PC-9 (cell line): ENCODE data around the gene RNF31. TPM values are rescaled to one million over a fixed set of nuclear protein-coding genes. Genes with fewer than 3 reads are reported as not detected.
"Not testable (repeated sequence)": the region's sequence is repeated elsewhere in the genome, so short reads cannot be mapped to it uniquely, and the experiment has no call there.

Source experiments
- BruUV-seq: library from RNA; stranded (reverse); fragments of 400-500 nt; replicated peaks from 2 replicates; lab custom pipeline; 2021; lab: Mats Ljungman, UMichigan
- CTCF ChIA-PET: fragments of 300-600 bp; sonication (Branson Sonifier 250); formaldehyde crosslinking; loops from one replicate; lab custom pipeline; 2022; ENCODE audit warnings: antibody characterized with exemption; lab: Charles Lee
- POLR2A ChIA-PET: fragments of 300-600 bp; sonication (Branson Sonifier 250); formaldehyde crosslinking; loops from one replicate; lab custom pipeline; 2022; ENCODE audit warnings: antibody characterized with exemption; ENCODE audit not compliant: unreplicated experiment; lab: Charles Lee
- DNase-seq, 2 experiments: peaks; one replicate each; pipeline versions ENCODE4 v3.0.0 to v3.0.0-alpha.2; 2015 to 2022; ENCODE audit warnings: mixed read lengths in 1 of 2
- H2AFZ ChIP-seq: fragments of 200-600 bp; sonication (generic); 2 replicates; pipeline ENCODE4 v1.8.1; 2017; ENCODE audit warnings: antibody characterized with exemption
- H3F3A ChIP-seq: fragments of 200-600 bp; sonication (generic); 2 replicates; pipeline ENCODE4 v1.8.1; 2017; ENCODE audit warnings: antibody characterized with exemption, mild to moderate bottlenecking, low read depth; ENCODE audit not compliant: insufficient read depth
- H3K27ac ChIP-seq: fragments of 200-600 bp; sonication (generic); 2 replicates; pipeline ENCODE4 v1.6.1; 2016; ENCODE audit warnings: mixed run types
- H3K27me3 ChIP-seq: fragments of 200-600 bp; sonication (generic); 2 replicates; pipeline ENCODE4 v1.6.1; 2016; ENCODE audit warnings: low read depth, mixed run types; ENCODE audit not compliant: insufficient read depth
- H3K36me3 ChIP-seq: fragments of 200-600 bp; sonication (generic); 2 replicates; pipeline ENCODE4 v1.6.1; 2016; ENCODE audit warnings: low read depth, mixed run types
- H3K4me1 ChIP-seq: fragments of 200-600 bp; sonication (generic); replicated peaks from 2 replicates; pipeline ENCODE4 v1.6.1; 2016; ENCODE audit warnings: mixed run types; ENCODE audit not compliant: insufficient read depth
- H3K4me2 ChIP-seq: fragments of 200-600 bp; sonication (generic); 2 replicates; pipeline ENCODE4 v1.6.1; 2017; ENCODE audit warnings: mixed run types
- H3K4me3 ChIP-seq: fragments of 200-600 bp; sonication (generic); 2 replicates; pipeline ENCODE4 v1.6.1; 2016; ENCODE audit warnings: mixed run types
- H3K79me2 ChIP-seq: fragments of 200-600 bp; sonication (generic); 2 replicates; pipeline ENCODE4 v1.6.1; 2017; ENCODE audit warnings: low read depth, mixed run types
- H3K9me2 ChIP-seq: fragments of 200-600 bp; sonication (generic); 2 replicates; pipeline ENCODE4 v1.8.1; 2017; ENCODE audit warnings: mild to moderate bottlenecking; ENCODE audit not compliant: insufficient read depth
- H3K9me3 ChIP-seq: fragments of 200-600 bp; sonication (generic); 2 replicates; pipeline ENCODE4 v1.8.1; 2016; ENCODE audit warnings: low read depth; ENCODE audit not compliant: insufficient read depth
- H4K20me1 ChIP-seq: fragments of 200-600 bp; sonication (generic); 2 replicates; pipeline ENCODE4 v1.8.1; 2017; ENCODE audit not compliant: insufficient read depth
- CTCF ChIP-seq: fragments of 200-600 bp; sonication (generic); conservative IDR thresholded peaks from 2 replicates; pipeline ENCODE4 v1.6.1; 2017; ENCODE audit warnings: mixed run types, antibody characterized with exemption, mild to moderate bottlenecking, moderate library complexity
- EZH2 ChIP-seq: fragments of 200-600 bp; sonication (generic); IDR thresholded peaks from 2 replicates; pipeline ENCODE4 v1.8.0; 2017; ENCODE audit warnings: antibody characterized with exemption, low read depth
- intact Hi-C: fragments of 100-400 bp; cut with micrococcal nuclease; formaldehyde crosslinking; loops from one replicate; pipeline ENCODE4 v1.10.0; 2022; ENCODE audit not compliant: unreplicated experiment
- total RNA-seq: library from RNA; stranded (reverse); gene quantifications from 2 replicates; pipeline ENCODE4 v1.2.3, GENCODE V29; 2021

RNF31 gene
- total RNA-seq, 1 experiment from 2014 or later = 44.6 TPM

- CTCF ChIA-PET = no interaction called here
- TF ChIP-seq CTCF = no peak
- no peak for TF ChIP-seq EZH2
- intact Hi-C loops = no loop called here
- no peaks in the 10 kb centered on the region for H3K4me1 ChIP-seq
- H3K79me2 ChIP-seq = no peaks in the 10 kb centered on the region
- no peaks in the 10 kb centered on the region for H4K20me1 ChIP-seq
- no peak overlapping the region for H3K27ac ChIP-seq
- H3K27me3 ChIP-seq = no peaks in the 10 kb centered on the region
- no peak overlapping the region for H2AFZ ChIP-seq
- no peaks in the 10 kb centered on the region for H3F3A ChIP-seq
- no peaks in the 10 kb centered on the region for H3K9me3 ChIP-seq
- no TSS peak for BruUV-seq
- no peak overlapping the region for H3K4me2 ChIP-seq
- no peaks in the 10 kb centered on the region for H3K9me2 ChIP-seq
- DNase-seq = no peak
- POLR2A ChIA-PET = no interaction called here
- no peak overlapping the region for H3K4me3 ChIP-seq
- H3K36me3 ChIP-seq = no peaks in the 10 kb centered on the region
These were observed 44.8 kb upstream of the RNF31 start for GRCh38 chr14:24102357-24103048.

- POLR2A ChIA-PET = no interaction called here
- Histone ChIP-seq H3K79me2 (no peaks in the 10 kb centered on the region), H3K4me2 (no peak overlapping the region), H3K27me3 (no peaks in the 10 kb centered on the region), H3K9me3 (no peaks in the 10 kb centered on the region), H4K20me1 (no peaks in the 10 kb centered on the region), H3K4me3 (no peak overlapping the region), H3K27ac (no peak overlapping the region), H2AFZ (no peak overlapping the region), H3K4me1 (0 out of 2 replicates have a peak, but pooled peaks cover under 1% of the 10 kb centered on the region), H3K36me3 (no peaks in the 10 kb centered on the region), H3K9me2 (no peaks in the 10 kb centered on the region), H3F3A (no peaks in the 10 kb centered on the region)
- DNase-seq = no peak
- CTCF ChIA-PET = no interaction called here
- BruUV-seq = no TSS peak
- TF ChIP-seq CTCF (no peak), EZH2 (no peak)
- intact Hi-C loops = no loop called here
These were observed 43.8 kb upstream of the RNF31 start for GRCh38 chr14:24103451-24103850.

GRCh38 chr14:24105609-24106239 is 41.6 kb upstream of the RNF31 start:
- Histone ChIP-seq H3K4me1 (peaks cover 19% of the 10 kb centered on the region), H3F3A (peaks cover 11% of the 10 kb centered on the region)
- CTCF ChIA-PET, BruUV-seq, H3K27ac ChIP-seq, POLR2A ChIA-PET, H2AFZ ChIP-seq, H3K79me2 ChIP-seq, H3K4me3 ChIP-seq, H3K36me3 ChIP-seq, H3K9me2 ChIP-seq, H3K27me3 ChIP-seq, H3K9me3 ChIP-seq, H3K4me2 ChIP-seq, intact Hi-C loops, DNase-seq, H4K20me1 ChIP-seq: not testable (repeated sequence)
